HG03280 (cell line): Measurements from ENCODE around the gene UNC13A.

ENCODE experiments used
- ATAC-seq: cut with Tn5 transposase; IDR thresholded peaks from one replicate; pipeline ENCODE4 v1.9.1; 2021; ENCODE audit warnings: mild to moderate bottlenecking, moderate library complexity; ENCODE audit not compliant: unreplicated experiment

UNC13A gene

GRCh38 chr19:17673937-17674799 is 14.0 kb downstream of the UNC13A start:
- ATAC-seq: no peak

DNA sequence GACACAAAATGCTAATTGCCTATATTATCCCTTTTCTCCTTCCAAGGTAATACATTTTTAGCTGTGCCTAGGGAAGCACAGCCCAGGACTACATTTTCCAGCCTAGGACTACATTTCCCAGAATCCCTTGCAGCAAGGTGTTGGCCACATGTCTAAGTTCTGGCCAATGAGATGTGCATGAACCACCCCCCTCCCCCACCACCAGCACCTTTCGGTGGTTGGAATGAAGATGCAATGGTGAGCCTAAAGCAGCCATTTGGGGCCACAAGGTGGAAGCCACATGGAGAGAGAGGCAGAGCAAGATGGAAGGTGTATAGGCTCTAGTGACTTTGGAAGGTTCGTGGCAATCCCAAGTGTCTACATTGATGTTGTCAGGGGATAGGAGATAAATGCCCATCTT is 16.2 kb downstream of the UNC13A start:
- no peak for ATAC-seq

DNA sequence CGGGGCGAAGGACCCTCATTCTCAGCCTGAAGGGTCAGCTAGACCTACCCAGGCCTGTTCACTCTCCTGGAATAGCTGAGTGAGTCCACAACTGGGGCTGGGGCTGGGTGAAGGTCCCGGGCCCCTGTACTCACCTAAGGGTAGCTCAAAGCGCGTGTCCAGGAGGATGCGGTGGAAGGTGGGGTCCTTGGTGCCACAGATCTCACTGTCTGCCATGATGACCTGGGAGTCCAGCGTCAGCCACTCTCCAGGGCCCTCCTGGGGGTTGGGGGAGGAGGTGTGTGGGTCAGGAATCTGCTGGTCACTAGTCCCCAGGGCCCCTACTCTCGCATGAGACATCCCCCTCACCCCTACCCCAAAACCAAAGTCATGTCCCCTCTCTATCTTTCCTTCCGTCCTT is 18.7 kb downstream of the UNC13A start:
- no peak for ATAC-seq

- ATAC-seq: no peak
These were observed 23.1 kb downstream of the UNC13A start for GRCh38 chr19:17665058-17665457.

DNA sequence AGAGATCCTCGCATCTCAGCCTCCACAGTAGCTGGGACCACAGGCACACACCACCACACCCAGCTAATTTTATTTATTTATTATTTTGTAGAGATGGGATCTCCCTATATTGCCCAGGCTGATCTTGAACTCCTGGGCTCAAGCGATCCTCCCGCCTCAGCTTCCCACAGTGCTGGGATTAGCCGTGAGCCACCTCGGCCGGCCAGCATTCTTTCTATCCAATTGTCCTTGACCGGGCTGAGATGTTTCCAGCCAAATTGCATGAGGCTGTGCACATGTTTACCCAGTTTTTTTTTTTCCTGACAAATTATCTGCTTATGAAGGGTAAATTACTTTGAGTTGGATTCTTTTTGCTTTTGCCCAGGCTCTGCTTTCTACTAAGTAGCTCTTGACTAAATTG is 28.2 kb downstream of the UNC13A start:
- no peak for ATAC-seq

DNA sequence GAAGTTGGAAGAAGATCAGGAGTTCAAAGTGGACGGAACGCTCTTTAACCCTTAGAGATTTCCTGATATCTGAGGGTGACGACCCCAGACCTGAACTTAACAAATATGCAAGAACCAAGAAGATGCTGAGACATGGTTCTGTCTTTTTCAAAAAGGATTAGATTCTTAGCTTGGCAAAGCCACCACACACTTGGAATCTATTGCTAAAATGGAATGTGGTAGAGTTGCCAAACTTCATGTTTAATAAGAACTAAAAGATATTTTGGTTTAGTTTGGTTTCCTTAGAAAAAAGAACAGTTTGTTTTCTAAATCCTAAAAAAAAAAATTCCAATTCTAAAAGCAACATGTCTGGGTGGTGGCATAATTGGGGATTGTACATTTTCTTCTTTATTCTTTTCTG is 29.5 kb downstream of the UNC13A start:
- ATAC-seq: no peak

- ATAC-seq: no peak
These were observed 29.9 kb downstream of the UNC13A start for GRCh38 chr19:17658240-17658639.

DNA sequence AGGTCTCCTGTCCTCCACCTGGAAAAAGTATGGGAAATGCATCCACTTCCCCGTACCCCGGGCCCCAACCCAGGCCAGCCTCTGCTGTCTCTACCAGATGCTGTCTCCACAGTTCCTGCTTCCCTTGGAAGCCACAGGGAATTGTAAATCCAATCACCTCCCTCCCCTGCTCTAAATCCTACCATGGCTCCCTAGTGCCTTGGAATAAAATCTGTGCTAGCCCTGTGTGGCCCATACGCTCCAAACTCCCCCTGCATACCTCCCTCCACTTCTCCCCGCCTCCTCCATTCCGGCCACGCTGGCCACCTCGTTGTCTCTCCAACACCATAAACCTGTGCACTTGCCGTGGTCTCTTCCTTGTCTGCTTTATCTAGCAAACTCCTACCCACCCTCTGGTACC is 31.2 kb downstream of the UNC13A start:
- no peak for ATAC-seq

DNA sequence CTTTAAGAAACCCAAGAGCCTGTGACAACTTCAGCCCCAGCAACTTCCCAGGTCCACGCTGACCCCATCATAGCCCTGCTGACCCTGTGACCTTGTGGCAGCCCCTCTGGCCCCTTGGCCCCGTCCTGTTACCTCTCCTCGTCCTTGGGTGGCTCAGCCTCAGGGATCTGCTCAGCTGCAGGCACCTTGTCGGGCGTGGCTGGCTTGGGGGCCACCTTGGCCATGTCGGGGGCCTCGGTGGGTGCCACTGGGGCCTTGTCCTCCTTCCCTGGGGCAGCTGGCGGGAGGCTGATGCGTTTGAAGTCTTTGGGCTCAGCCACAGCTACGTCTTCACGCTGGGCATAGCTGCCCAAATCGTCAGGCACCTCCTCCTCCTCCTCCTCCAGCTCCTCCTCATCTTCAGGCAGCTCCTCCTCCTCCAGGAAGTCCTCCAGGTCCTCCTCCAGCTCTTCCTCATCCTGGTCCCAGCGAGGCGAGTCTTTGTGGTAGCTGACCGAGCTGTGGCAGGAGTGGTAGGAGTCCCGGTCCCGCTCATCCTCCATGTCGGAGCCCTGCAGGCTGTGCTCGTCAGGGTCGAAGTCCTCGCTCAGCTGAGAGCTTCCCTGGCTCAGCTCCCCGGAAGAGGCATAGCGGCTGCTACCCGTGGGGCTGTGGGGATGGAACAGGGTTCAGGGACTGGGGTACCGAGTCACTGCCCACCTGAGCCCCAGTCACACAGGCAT is 32.2 kb downstream of the UNC13A start:
- ATAC-seq: no peak

DNA sequence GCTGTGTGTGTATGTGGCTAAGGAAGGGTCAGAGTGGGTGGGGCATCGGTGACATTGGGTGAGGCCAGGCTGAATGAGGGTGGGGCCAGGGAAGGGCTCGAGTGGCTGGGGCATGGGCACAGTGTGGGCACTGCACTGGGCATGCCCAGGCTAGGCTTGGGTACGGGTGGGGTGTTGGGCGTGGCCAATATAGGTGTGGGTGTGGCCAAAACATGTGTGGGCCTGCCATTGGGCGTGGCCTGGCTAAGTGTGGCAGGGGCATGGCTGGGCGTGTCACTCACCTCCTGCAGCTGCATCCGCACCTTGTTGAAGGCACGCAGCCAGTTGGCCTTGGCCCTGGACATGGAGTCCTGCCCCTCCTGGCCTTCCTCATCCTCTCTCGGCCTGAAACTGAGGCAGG is 33.2 kb downstream of the UNC13A start:
- ATAC-seq: no peak

DNA sequence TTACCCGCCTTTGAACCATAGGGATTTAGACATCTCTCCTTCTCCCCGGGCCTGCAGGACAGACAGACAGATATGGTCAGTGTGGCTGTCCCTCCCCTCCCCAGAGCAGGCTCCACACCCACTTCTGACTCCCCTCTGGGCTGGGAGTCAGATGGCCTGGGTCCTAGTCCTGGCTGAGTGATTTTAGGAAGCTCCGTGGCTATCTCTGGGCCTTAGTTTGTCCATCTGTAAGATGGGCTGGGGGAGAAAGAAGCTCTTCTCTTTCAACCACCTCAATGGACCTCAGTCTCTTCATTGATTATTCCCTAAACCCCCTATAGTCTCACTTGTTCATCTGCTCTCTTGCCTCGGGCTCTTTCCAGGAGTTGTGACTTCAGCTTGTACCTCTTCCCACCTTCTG is 35.5 kb downstream of the UNC13A start:
- ATAC-seq: no peak

DNA sequence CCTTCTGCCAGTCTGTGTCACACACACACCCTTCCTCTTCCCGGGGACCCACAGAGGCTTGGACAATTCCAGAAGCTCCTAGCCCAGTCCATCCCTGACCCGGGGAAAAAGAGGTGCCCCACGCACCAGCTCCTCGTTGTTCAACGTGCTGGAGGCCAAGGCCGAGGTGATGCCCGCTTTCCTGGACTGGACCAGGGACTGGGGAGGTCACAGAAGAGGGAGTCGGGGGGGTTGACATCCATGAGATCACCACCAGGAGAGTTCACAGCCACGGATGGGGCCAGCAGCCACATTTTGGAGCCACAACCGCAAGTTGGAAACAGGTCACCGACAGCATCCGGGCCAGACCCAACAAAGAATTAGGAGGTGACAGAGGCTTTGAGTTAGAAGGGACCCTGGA is 39.4 kb downstream of the UNC13A start:
- no peak for ATAC-seq

GRCh38 chr19:17648097-17648660 is 40.0 kb downstream of the UNC13A start:
- no peak for ATAC-seq

DNA sequence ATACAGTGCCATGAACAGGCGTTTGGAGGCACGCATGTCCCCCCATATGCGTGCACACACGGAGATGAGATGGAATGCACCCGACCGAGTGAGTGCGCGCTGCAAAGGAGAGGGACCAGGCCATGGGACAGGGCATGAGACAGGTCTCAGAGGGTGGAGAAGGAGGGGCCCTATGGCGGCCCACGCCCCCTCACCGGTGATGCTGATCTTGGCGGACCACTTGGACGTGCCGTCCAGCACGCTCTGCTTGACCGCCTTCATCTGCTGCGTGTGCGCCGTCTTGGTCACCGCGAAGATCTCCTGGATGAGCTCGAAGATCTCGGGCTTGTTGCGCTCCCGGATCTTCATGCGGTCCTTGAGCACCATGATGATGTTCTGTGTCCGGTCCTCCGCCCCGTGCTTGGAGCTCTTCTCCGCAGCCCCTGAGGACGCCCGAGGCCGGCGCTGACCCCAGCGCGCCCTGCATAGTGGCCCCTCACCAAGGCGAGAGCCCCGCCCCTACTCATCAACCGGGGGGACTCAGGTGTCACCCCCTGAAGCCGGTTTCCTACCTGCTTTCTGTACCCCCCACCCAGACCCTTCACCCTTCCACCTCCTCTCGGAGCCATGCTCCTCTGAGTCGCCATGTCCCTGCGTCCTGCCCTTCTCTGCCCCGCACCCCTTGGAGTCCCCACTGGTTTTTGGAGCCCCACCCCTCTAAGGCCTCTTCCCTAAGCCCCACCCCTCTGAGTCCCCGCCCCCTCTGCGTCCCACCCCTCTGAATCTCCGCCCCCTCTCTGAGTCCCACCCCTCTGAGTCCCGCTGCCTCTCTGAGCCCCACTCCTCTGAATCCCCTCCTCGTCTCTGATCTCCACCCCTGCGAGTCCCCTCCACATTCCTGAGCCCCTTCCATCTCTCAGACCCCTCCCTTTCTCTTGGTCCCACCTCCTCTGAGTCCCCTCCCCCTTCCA is 40.8 kb downstream of the UNC13A start:
- ATAC-seq: no peak

- ATAC-seq: no peak
These were observed 41.7 kb downstream of the UNC13A start for GRCh38 chr19:17646441-17646840.

- no peak for ATAC-seq
These were observed 42.7 kb downstream of the UNC13A start for GRCh38 chr19:17645339-17645963.

GRCh38 chr19:17642656-17643055 is 45.5 kb downstream of the UNC13A start:
- ATAC-seq: no peak

DNA sequence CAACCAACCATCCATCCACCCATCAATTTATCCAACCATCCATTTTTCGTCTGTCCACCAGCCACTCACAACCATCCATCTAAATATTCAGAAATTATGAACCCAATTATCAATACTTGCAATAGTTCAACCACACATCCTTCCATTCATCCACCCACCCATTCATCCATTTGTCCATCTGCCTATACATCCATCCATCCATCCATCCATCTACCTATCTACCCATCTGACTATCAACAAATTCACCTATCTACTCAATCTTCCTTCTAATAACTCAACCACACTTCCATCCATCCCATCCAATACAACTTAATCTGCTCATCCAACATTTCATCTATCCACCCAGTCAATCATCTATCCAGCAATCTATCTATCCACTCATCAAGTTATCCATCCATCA is 46.3 kb downstream of the UNC13A start:
- ATAC-seq: no peak

GRCh38 chr19:17641181-17641580 is 47.0 kb downstream of the UNC13A start:
- no peak for ATAC-seq

GRCh38 chr19:17633700-17634099 is 54.5 kb downstream of the UNC13A start:
- ATAC-seq: no peak
